Smooth muscle cell of the coronary artery (primary cell): ENCODE results near the gene ARX. TPM values are rescaled to one million over a fixed set of nuclear protein-coding genes. Genes with fewer than 3 reads are reported as not detected.

Experiments used
- total RNA-seq: library from RNA; depleted of rRNA; stranded (reverse); fragments of >200 nt; gene quantifications from 2 replicates; pipeline ENCODE4 v1.2.3, GENCODE V29; 2014; ENCODE audit warnings: low replicate concordance

The ARX gene
- total RNA-seq = not detected in 2 replicates

DNA sequence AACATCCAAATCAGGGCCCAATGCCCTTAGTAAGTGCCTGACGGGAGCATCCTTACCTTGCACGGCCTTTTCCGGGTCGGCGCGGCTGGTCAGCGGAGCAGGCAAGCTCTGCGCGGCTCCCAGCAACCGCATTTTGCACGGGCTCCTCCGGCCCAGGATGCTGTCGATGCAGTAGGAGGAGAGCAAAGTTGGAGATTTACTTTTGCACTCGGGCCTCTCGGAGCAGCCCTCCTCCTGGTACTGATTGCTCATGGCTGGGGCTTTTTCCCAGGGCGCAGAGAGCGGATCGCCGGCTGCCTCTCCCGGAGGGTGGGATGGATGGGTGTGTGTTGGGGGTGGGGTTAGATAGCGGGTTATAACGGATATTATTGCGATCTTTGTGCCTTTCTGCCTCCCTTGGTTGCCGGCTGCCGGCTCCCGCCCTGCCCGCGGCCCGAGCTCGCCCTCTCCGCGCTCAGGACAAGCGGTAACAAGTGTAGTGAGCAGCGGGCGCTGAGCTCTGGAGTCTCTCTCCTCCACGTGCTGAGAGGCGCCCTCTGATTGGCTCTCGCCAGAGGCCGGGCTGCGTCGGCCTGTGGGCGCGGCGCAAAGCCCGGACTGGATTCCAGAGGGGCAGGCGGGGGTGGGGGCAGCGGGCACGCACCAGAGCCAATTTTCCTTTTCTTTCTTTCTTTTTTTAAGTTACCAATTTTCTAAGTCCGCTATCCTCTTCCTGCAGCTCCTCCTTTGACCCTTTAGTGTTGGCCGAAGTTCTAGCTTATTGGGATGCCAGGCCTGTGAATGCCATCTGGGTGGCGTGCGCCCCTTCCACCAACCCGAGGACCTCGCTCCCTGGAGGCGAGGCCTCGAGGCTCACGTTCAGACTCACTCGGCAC lies at the start of gene ARX:
Gene ARX (minus strand): TSS at position 480 of the 875 bp plus-strand sequence. CDS start 228 bp downstream, at position 252.

